Nucleus accumbens (tissue), 56 donors: ENCODE results near the gene TIAM2.
"Not testable (repeated sequence)": the region's sequence is repeated elsewhere in the genome, so short reads cannot be mapped to it uniquely, and the experiment has no call there.

ENCODE experiments used
- DNase-seq, 56 donors: peaks; one replicate each; lab custom pipeline; 2025; lab: John Stamatoyannopoulos, UW

The TIAM2 gene

DNA sequence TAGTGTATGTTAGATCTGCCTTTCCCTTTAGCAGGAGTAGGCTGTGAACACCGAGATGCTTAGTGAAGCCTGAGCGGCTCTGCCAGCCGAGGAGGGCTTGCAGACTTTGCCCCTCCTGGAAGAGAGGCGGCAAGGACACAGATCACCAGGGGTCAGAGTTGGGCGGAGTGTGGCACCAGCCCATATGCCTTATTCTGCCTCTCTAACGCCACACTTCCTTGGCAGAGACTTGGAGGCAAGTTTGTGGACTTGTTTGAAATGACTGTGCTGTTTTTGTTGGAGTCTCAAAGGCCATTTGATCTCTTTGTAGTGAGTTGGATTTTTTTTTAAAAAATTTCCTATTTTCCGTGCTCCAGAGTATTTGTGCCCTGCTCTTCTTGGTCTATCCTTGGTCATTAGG is 224.2 kb downstream of the TIAM2 start:
- peak in 3 of 56 donors; percentile 14 to 36 (median 17) for DNase-seq

DNA sequence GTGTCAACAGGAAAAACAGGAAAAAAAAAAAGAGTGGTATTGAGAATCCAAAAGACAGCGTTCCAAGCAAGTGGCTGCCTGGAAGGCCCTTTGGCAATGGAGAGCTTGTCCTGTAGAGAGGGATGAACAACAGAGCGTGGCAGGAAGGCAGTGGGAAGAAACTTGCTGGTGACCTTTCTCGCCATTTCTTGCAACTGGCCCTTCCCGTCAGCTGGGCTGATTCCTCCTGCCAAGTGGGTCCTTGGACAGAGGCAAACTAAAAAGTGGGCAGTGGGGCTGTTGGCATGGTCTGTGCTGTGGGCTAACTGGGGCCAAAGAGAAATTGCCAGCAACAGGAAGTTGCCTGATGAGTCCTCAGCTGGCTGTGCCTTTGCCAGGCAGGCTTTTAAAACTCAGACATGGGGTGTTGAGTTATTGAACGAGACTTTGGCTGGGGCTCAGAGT is 224.8 kb downstream of the TIAM2 start:
- peak in 43 of 56 donors; percentile 20 to 73 (median 39) for DNase-seq

DNA sequence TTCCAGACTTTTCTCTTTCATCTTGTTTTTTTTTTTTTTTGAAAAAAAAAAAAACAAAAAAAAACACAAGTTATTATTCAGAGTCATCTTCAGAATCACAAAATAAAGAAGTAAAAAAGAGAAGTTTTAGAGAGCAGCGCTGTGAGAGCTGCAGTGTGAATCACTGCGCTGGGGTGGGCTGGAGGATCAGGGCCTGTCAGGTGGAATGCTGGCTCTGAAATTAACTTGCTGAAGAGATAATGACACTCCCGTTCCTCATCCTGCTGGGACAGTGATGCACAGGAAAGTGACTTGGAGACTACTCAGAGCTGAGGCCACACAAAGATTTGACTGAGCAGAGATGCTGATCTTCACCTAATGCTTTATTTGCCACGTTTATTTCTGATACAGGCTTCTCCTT is 226.0 kb downstream of the TIAM2 start:
- DNase-seq: peak in 9 of 56 donors; percentile 17 to 54 (median 38)

DNA sequence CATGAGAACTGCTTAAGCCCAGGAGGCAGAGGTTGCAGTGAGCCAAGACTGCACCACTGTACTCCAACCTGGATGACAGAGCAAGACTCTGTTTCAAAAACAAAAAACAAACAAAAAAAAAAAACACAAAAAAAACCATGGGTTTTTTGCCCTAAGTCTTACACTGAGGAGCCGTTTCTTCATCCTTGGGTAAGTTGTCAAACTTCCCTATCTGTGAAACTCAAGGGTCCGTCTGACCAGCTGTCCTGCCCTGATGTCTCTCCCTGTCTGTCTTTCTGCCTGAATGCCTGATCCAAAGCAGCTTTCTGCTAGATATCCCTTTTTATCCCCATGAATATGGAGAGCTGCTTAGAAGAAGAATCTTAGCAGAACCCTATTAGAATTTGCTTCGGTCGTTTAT is 227.4 kb downstream of the TIAM2 start:
- DNase-seq: no peak

DNA sequence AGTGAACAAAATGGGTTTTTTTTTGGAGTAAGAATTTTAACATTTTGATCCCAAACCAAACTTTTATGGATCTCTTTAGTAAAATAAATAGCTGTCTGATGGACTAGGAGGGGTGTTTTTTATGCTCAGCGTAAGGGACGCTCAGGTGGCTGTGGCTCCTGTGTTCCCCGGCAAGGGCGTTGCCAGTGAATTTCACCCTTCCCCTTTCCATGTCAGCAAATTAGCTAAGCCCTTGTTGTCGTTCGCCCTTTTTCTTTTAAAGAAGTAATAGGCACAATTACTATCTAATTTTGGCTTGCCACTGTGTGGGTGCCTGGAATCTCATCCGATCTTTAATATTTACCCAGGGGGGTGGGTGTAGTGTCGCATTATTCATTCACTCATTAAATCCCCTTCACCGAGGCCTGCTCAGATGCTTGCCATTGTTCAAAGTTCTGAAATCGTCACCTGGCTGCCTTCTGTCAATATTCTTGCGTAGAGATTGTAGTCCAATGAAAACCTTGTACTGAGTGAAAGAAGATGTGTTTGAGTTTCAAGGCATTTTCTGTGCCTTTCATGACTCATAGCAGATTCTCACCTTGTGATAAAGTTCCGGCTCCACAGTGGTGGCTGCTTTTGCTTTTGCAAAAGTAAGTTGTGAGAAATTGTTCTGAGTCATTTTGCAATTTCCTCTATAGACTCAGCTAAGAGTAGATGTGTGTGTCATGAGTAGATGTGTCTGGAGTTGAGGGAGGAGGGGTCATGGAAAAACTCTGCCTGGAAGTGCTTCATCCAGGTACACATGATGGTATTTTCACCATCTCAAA is 228.7 kb downstream of the TIAM2 start:
- DNase-seq: peak in 20 of 56 donors; percentile 10 to 65 (median 40)

DNA sequence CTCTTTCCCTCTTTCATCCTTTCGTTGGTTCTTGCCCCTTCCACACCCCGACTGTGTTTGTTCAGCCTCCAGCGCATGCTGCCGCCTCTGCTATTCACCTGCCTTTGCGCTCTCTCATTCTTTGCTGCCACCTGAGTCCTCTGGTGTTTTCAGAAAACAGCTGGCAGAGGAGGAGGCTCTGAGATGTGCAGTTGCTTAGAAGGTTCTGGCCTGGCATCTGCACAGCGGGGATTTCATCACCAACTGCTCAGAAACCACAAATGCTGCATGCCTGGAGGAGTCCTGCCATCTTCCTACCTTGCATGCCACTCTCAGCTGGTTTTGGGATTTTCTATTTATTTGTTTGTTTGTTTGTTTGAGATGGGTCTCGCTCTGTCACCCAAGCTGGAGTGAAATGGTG is 229.5 kb downstream of the TIAM2 start:
- peak in 1 of 56 donors; percentile 12 for DNase-seq

DNA sequence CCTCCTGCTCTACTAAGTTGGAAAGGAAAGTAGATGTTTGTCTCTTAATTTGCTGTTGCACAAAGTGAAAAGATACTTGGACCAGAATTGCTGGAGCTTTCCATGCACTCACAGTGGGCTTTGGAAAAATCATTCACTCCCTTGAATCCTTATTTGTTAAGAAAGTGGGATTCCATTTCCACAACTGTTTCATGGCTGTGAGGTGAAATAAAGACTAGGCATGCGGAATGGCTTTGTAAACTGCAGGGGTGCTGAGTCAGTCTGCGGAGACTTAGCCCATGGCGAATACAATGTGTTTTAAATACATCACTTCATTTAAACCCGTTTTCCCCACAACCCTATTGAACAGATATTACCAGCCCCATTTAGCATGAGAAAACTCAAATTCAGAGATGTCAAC is 231.9 kb downstream of the TIAM2 start:
- no peak for DNase-seq

DNA sequence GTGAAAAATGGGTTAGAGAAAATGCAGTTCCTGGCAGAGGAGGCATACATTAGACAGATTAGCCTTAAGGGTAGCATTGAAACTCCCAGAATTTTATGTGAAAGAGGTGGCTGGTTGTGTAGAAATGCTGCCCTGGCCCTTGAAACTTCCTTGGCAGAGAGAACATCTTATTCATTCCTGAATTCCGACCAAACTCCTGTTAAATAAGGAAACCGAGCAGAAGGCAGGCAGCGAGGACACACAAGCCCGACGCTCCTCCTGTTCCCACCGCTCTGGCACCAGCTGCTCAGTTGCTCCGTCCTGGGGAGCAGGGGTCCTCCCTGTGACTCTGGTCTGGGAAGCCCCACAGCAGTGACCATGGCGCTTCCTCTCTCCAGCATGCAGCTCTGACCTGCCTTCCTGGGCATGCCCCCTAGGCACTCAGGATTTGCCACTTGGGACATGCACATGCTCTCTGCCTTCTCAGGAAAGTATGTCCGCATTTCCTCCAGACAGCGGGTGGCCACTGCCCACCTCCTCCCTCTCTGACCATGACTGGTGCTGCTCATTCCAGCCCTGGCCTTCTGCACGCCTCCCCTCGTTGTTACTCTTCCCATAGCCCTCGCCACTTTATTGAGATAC is 233.5 kb downstream of the TIAM2 start:
- DNase-seq: no peak

DNA sequence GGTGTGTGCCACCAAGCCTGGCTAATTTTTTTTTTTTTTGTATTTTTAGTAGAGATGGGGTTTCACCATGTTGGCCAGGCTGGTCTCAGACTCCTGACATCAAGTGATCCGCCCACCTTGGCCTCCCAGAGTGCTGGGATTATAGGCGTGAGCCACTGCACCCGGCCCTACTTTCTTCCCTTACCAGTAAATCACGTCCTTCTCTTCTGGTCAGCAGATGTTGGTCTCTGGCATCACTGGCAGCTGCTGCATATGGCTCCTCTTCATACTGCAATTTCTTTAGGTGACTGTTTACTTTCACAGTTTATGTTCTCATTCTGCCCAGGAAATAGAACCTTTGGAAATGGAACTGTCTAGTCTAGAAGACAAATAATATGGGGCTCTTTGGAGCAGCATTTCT is 235.9 kb downstream of the TIAM2 start:
- not testable (repeated sequence) for DNase-seq

DNA sequence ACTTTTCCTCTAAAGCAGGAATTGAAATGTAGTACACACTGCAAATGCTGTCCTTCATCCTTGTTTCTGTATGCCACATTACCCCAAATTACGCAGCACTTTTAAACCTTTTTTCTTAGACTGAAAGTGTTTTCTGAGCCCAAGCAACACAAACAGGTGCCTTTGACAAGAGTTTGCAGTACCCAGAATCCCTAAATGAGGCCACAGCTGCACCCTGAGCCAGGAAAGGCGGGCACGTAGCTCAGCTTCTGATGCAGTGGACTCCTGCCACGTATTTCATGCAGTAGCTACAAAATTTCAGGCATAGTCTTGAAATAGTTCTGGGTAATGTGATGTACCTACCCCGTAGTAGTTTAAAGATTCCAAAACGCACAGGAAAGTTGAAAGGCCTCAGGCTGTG is 237.7 kb downstream of the TIAM2 start:
- no peak for DNase-seq

DNA sequence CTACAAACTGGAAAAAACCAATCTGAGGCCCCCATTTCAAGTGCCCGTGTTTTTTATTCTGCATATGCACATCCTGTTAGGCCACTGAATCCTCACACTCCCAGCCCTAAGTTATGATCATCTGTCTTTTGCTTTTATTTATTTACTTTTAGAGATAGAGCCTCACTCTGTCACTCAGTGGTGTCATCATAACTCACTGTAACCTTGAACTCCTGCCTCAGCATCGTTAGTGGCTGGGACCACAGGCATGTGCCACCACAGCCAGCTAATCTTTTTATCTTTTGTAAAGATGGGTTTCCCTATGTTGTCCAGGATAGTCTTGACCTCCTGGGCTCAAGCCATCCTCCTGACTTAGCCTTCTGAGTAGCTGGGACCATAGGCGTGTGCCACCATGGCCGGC is 239.1 kb downstream of the TIAM2 start:
- no peak for DNase-seq

DNA sequence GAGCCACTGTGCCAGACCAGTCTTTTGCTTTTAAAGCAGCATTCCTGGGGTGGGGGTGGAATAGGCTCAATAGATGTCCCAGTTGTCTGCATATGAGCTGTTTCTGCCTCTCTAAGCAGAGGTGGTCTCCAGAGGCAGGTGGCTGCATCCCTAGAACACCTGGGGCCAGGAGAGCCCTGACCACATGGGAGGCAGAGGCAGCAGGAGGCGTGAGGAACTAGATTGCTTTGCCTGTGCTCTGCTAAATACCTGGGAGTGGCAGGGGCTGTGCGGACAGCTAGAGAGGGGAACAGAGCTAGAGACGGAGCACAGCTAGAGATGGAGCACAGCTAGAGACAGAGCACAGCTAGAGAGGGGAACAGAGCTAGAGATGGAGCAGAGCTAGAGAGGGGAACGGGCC is 239.6 kb downstream of the TIAM2 start:
- DNase-seq: no peak

DNA sequence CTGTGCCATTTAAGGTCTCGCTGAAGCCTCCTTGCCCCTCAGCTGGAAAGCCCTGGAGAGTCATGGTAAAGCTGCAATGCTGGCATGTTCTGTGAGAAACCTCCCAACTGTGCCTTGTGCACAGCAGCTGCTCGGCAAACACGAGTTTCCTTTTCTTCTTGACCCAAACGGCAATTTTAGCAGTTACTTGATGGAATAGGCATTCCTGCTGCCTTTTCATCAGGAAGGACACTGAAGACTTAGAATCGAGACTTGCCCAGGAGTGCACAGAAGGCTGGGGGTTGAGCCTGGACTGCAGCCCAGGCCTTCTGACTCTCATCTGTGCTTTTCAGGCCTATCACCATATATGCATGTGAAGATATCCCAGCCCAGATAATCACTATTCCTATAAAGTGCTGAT is 240.0 kb downstream of the TIAM2 start:
- no peak for DNase-seq

DNA sequence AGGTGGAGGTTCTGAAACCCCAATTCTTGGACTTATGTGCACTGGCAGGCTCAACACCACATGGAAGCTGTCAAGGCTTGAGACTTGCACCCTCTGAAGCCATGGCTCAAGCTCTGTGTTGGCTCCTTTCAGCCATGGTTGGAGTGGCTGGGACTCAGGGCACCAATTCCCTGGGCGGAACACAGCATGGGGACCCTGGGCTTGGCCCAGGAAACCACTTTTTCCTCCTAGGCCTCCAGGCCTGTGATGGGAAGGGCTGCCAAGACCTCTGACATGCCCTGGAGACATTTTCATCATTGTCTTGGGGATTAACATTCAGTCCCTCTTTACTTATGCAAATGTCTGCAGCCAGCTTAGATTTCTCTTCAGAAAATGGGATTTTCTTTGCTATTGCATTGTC is 242.5 kb downstream of the TIAM2 start:
- no peak for DNase-seq

DNA sequence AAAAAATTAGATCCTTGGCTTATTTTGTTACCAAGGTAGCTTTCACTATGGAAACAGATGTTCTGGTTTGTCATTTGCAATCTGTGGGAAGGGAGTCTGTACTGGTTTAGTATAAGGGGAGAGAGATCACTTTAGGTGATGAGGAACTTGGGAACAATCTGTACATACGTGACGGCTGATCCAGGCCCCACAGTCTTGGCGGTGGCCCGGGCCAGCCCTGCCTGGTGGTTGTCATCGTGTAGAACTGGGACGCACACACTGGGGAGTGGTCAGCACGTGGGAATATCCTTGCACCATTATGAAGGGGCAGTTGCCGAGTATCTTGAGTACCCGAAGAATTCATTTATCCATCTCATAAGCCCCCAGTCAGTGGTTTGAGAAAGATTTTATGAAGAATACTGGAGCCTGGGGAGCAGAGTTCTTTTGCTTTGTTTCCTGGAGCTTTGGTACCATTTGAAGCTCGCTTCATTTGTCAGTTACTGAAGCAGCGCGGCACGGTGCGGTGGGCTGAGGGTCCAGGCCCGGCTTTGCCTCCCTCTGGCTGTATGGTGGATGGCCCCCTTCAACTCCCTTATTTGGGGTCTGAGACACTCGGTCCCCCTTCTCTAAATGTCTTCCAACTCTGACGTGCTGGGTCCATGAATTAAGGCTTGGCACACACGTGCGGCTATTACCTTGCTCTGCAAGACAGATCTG is 245.9 kb downstream of the TIAM2 start:
- DNase-seq: peak in 3 of 56 donors; percentile 16 to 43 (median 31)

DNA sequence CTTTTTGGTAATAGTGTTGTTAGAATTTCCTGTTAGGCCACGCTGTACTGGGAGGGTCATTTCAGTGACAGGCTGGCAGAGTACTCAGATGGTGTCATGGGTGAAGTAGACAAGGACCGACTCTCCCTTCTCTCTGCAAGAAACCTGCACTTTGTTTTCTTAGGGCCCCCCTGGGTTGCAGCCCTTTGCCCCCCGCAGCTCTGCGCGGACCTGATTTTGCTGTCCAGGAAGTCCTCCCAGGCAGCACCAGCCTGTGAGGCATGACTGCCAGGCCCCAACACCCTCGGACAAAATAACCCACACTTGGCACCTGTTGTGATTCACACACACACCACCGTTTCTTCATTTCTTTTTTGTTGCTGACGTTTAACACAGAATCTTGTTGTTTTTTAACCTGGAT is 246.9 kb downstream of the TIAM2 start:
- DNase-seq: no peak

DNA sequence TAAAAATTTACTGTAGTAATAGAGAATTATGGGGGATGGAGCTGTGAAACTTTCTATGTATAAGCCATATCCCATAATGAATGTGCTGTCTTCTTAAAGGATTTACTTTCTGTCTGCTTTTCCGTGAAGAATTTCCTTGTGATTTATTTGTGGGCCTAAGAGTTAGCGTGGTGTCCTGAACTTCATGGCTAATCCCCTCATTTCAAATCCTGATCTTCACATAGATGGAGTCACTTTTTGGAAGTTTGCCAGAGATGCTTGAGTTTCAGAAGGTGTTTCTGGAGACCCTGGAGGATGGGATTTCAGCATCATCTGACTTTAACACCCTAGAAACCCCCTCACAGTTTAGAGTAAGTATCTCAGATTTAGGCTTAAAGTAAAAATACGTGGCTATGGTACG is 249.3 kb downstream of the TIAM2 start:
- no peak for DNase-seq

DNA sequence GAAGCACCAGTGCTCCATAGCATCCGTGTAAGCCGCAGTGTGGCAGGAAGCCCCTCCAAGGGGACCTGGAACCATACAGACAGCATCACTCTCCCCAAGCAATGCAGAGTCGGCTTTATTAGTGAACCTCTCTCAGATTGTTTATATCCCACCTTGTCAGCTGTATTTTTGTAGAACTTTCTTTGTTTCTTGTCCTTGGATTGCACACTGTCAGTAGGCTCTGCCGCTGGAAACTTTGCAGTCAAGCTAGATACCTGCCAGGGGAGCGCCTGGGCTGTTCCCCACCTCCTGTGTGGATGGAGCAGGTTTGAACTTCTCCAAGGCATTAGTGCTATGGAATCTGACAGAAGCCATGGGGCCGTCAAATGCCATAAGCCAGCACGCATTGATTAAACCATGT is 250.1 kb downstream of the TIAM2 start:
- no peak for DNase-seq

DNA sequence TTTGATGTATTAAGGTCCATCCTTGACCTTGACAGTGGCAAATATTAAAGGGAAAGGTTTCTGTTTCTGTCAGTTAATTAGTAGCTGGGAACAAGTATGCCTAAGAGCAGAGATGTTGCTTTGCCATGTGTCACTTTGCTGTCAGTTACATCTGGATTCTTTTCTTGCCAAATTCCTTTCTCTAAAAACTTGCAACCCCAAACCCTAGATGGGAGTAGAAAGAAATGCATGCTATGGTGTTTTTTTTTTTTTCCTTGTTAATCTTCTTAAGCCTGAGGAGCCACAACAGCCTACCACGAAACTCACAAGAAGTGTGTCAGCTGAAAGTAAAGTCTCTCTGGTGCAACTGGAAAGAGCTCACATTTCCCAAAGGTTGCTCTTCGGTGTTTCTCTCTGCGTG is 250.7 kb downstream of the TIAM2 start:
- DNase-seq: no peak

DNA sequence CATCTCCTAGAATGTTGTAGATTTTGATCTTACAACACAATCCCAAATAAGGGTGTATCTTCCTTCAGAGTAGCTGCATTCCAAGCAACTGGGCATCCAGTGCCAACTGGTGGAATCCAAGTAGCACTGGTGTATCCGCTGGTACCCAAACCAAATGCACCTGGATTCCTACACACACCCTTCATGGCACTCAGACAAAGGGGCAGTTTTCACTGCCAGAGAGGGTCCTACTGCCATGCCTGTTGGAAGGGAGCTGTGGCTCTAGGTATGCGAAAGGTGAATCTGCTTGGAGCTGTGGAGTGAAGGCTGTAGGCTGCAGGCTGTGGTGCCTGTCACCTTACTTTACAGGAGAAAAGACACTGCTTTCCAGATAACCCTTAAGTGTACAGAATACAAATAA is 251.7 kb downstream of the TIAM2 start:
- no peak for DNase-seq

DNA sequence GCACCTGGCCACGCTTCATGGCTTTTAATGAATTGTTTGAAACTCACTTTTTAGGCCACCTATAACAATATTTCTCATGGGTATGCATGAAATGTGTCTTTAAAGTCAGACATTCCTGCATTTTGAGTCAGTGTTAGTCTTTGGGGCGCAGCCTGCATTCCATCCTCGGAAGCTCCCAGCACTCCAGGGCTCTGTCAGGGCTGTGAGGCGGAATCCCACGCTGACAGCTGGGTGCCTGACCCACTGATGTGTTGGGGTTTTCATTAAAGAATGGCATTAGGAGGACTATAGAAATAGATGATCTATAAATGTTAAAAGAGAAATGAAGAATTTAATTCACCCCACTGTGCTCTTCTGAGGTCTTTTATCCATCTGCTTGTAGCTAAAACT is 252.5 kb downstream of the TIAM2 start:
- DNase-seq: no peak
